ENCODE measurements around the gene ATP2C1.

ATP2C1 gene

DNA sequence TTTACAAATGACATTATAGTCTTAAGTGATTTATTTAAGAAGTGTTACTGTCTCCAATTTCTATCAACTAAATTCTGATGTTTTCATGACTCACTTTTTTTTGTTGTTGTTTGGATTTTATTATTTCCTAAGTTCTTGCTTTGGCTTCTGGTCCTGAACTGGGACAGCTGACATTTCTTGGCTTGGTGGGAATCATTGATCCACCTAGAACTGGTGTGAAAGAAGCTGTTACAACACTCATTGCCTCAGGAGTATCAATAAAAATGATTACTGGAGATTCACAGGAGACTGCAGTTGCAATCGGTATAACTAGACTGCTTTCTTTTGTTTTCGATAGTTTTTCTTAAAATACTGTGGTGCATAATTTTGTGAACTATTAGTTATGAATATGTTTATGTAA is 85.2 kb downstream of the ATP2C1 start:
- DNase-seq (ENCODE audit: low spot score) = no peak
- Histone ChIP-seq H3K27me3 (ENCODE audit: control insufficient read depth in 3 of 3, insufficient read depth in 3 of 3, low read depth in 1 of 3, low read length in 3 of 3) (no peaks in the 10 kb centered on the region), H2AK5ac (ENCODE audit: low read depth, low read length) (no peak overlapping the region), H2BK120ac (ENCODE audit: low read depth, low read length) (no peak overlapping the region), H3K9me3 (replicated peaks in 1 of 2; ENCODE audit: control insufficient read depth in 2 of 2, insufficient read depth in 1 of 2, low read depth in 1 of 2, low read length in 2 of 2) (no peaks in the 10 kb centered on the region), H2BK15ac (ENCODE audit: low read length) (no peak overlapping the region), H3K79me1 (ENCODE audit: low read depth, low read length) (no peaks in the 10 kb centered on the region), H3K4me2 (ENCODE audit: insufficient read depth, low read length, poor library complexity, severe bottlenecking) (no peak overlapping the region), H4K91ac (ENCODE audit: low read depth, low read length, poor library complexity) (no peak overlapping the region), H3K18ac (ENCODE audit: low read length) (no peak overlapping the region), H2AFZ (ENCODE audit: low read length) (no peak overlapping the region), H4K8ac (ENCODE audit: low read depth, low read length) (no peak overlapping the region), H3K9ac (ENCODE audit: low read depth, low read length, poor library complexity) (no peak overlapping the region), H3K4me1 (ENCODE audit: control insufficient read depth in 2 of 2, insufficient read depth in 1 of 2, low read depth in 1 of 2, low read length in 2 of 2) (peaks cover 0 to 10% of the 10 kb centered on the region in 2 donors), H3K4ac (ENCODE audit: low read length) (no peak overlapping the region), H2BK12ac (ENCODE audit: low read length) (no peak overlapping the region), H3K36me3 (replicated peaks in 1 of 2; ENCODE audit: control insufficient read depth in 2 of 2, insufficient read depth in 2 of 2, low read length in 2 of 2) (peaks cover 1 to 71% of the 10 kb centered on the region in 2 donors), H3K27ac (replicated peaks; ENCODE audit: low read length) (no peak overlapping the region), H3K14ac (ENCODE audit: low read length) (no peak overlapping the region), H3K23ac (ENCODE audit: low read depth, low read length, poor library complexity) (no peak overlapping the region), H2BK5ac (ENCODE audit: low read length) (no peak overlapping the region), H3K4me3 (ENCODE audit: low read length in 2 of 2) (no peak overlapping the region)
- no CpG with 5 or more reads among the region's 2 CpGs for WGBS, 2 donors (ENCODE audit: extremely low coverage in 2 of 2, insufficient read length in 2 of 2, insufficient replicate concordance in 1 of 2)

DNA sequence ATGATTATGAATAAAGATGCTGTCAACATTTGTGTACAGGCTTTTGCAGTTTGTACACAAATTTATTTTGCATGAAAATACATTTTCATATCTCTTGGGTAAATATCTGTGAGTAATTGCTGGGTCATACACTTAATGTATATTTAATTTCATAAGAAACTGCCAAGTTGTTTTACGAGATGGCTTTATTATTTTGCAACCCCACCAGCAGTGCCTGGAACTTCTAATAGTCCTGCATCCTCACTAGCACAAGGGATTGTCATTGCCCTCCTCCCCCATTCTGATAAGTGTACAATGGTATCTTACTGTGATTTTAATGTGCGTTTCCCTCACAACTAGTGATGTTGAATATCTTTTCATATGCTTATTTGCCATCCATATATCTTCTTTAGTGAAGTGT is 87.6 kb downstream of the ATP2C1 start:
- Histone ChIP-seq H3K23ac (ENCODE audit: low read depth, low read length, poor library complexity) (no peak overlapping the region), H3K27ac (replicated peaks; ENCODE audit: low read length) (no peak overlapping the region), H3K4me2 (ENCODE audit: insufficient read depth, low read length, poor library complexity, severe bottlenecking) (no peak overlapping the region), H4K8ac (ENCODE audit: low read depth, low read length) (no peak overlapping the region), H3K79me1 (ENCODE audit: low read depth, low read length) (no peaks in the 10 kb centered on the region), H3K27me3 (ENCODE audit: control insufficient read depth in 3 of 3, insufficient read depth in 3 of 3, low read depth in 1 of 3, low read length in 3 of 3) (no peaks in the 10 kb centered on the region), H3K18ac (ENCODE audit: low read length) (no peak overlapping the region), H3K14ac (ENCODE audit: low read length) (no peak overlapping the region), H3K9me3 (replicated peaks in 1 of 2; ENCODE audit: control insufficient read depth in 2 of 2, insufficient read depth in 1 of 2, low read depth in 1 of 2, low read length in 2 of 2) (no peaks in the 10 kb centered on the region), H2BK120ac (ENCODE audit: low read depth, low read length) (no peak overlapping the region), H2BK5ac (ENCODE audit: low read length) (no peak overlapping the region), H2BK12ac (ENCODE audit: low read length) (no peak overlapping the region), H3K9ac (ENCODE audit: low read depth, low read length, poor library complexity) (no peak overlapping the region), H3K36me3 (replicated peaks in 1 of 2; ENCODE audit: control insufficient read depth in 2 of 2, insufficient read depth in 2 of 2, low read length in 2 of 2) (peaks cover 1 to 57% of the 10 kb centered on the region in 2 donors), H2AFZ (ENCODE audit: low read length) (no peak overlapping the region), H2AK5ac (ENCODE audit: low read depth, low read length) (no peak overlapping the region), H3K4me1 (ENCODE audit: control insufficient read depth in 2 of 2, insufficient read depth in 1 of 2, low read depth in 1 of 2, low read length in 2 of 2) (peaks cover 0 to 5% of the 10 kb centered on the region in 2 donors), H3K4me3 (ENCODE audit: low read length in 2 of 2) (no peak overlapping the region), H4K91ac (ENCODE audit: low read depth, low read length, poor library complexity) (no peak overlapping the region), H2BK15ac (ENCODE audit: low read length) (no peak overlapping the region), H3K4ac (ENCODE audit: low read length) (no peak overlapping the region)
- DNase-seq (ENCODE audit: low spot score) = no peak
- WGBS, 2 donors (ENCODE audit: extremely low coverage in 2 of 2, insufficient read length in 2 of 2, insufficient replicate concordance in 1 of 2) = no CpG with 5 or more reads among the region's 2 CpGs

DNA sequence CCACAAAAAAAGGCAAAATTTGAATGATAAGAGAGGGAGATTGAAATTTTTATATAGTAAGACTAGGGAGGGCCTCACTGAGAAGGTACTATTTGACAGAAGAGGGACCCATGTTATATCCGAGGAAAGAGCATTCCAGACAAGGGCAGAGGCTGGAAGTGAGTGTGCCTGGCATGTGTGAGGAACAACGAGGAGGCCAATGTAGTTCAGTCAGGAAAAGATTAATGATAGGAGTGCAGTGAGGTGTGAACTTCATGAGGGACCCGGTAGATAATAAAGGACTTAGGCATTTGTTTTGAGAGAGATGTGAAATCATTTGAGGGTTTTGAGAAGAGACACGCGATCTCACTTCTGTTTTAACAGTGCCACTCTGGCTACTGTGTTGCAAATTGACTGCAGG is 96.4 kb downstream of the ATP2C1 start:
- no CpG with 5 or more reads among the region's 5 CpGs for WGBS, 2 donors (ENCODE audit: extremely low coverage in 2 of 2, insufficient read length in 2 of 2, insufficient replicate concordance in 1 of 2)
- H3K4me2 ChIP-seq (ENCODE audit: insufficient read depth, low read length, poor library complexity, severe bottlenecking) = no peak overlapping the region
- H3K9ac ChIP-seq (ENCODE audit: low read depth, low read length, poor library complexity) = no peak overlapping the region
- H3K36me3 ChIP-seq (replicated peaks in 1 of 2; ENCODE audit: control insufficient read depth in 2 of 2, insufficient read depth in 2 of 2, low read length in 2 of 2) = peaks cover 8 to 31% of the 10 kb centered on the region in 2 donors
- no peak overlapping the region for H4K8ac ChIP-seq (ENCODE audit: low read depth, low read length)
- H2BK120ac ChIP-seq (ENCODE audit: low read depth, low read length) = no peak overlapping the region
- no peak overlapping the region for H3K27ac ChIP-seq (replicated peaks; ENCODE audit: low read length)
- H3K18ac ChIP-seq (ENCODE audit: low read length) = no peak overlapping the region
- no peak overlapping the region for H2AFZ ChIP-seq (ENCODE audit: low read length)
- no peak overlapping the region for H2BK12ac ChIP-seq (ENCODE audit: low read length)
- H3K9me3 ChIP-seq (replicated peaks in 1 of 2; ENCODE audit: control insufficient read depth in 2 of 2, insufficient read depth in 1 of 2, low read depth in 1 of 2, low read length in 2 of 2) = no peaks in the 10 kb centered on the region
- no peaks in the 10 kb centered on the region for H3K79me1 ChIP-seq (ENCODE audit: low read depth, low read length)
- H3K4me1 ChIP-seq (ENCODE audit: control insufficient read depth in 2 of 2, insufficient read depth in 1 of 2, low read depth in 1 of 2, low read length in 2 of 2) = no peaks in the 10 kb centered on the region
- H2BK15ac ChIP-seq (ENCODE audit: low read length) = no peak overlapping the region
- no peak overlapping the region for H4K91ac ChIP-seq (ENCODE audit: low read depth, low read length, poor library complexity)
- no peak overlapping the region for H3K23ac ChIP-seq (ENCODE audit: low read depth, low read length, poor library complexity)
- DNase-seq (ENCODE audit: low spot score) = no peak
- H3K27me3 ChIP-seq (ENCODE audit: control insufficient read depth in 3 of 3, insufficient read depth in 3 of 3, low read depth in 1 of 3, low read length in 3 of 3) = no peaks in the 10 kb centered on the region
- H3K4me3 ChIP-seq (ENCODE audit: low read length in 2 of 2) = no peak overlapping the region
- no peak overlapping the region for H2BK5ac ChIP-seq (ENCODE audit: low read length)
- H2AK5ac ChIP-seq (ENCODE audit: low read depth, low read length) = no peak overlapping the region
- no peak overlapping the region for H3K14ac ChIP-seq (ENCODE audit: low read length)
- H3K4ac ChIP-seq (ENCODE audit: low read length) = no peak overlapping the region

GRCh38 chr3:130991126-130991525 is 97.2 kb downstream of the ATP2C1 start:
- no peaks in the 10 kb centered on the region for H3K27me3 ChIP-seq (ENCODE audit: control insufficient read depth in 3 of 3, insufficient read depth in 3 of 3, low read depth in 1 of 3, low read length in 3 of 3)
- H2BK5ac ChIP-seq (ENCODE audit: low read length) = no peak overlapping the region
- no peak overlapping the region for H3K18ac ChIP-seq (ENCODE audit: low read length)
- H4K91ac ChIP-seq (ENCODE audit: low read depth, low read length, poor library complexity) = no peak overlapping the region
- H3K27ac ChIP-seq (replicated peaks; ENCODE audit: low read length) = no peak overlapping the region
- H2AFZ ChIP-seq (ENCODE audit: low read length) = no peak overlapping the region
- peaks cover 8 to 40% of the 10 kb centered on the region in 2 donors for H3K36me3 ChIP-seq (replicated peaks in 1 of 2; ENCODE audit: control insufficient read depth in 2 of 2, insufficient read depth in 2 of 2, low read length in 2 of 2)
- no peak overlapping the region for H3K23ac ChIP-seq (ENCODE audit: low read depth, low read length, poor library complexity)
- H3K14ac ChIP-seq (ENCODE audit: low read length) = no peak overlapping the region
- no peak overlapping the region for H2BK12ac ChIP-seq (ENCODE audit: low read length)
- H3K79me1 ChIP-seq (ENCODE audit: low read depth, low read length) = no peaks in the 10 kb centered on the region
- H3K9me3 ChIP-seq (replicated peaks in 1 of 2; ENCODE audit: control insufficient read depth in 2 of 2, insufficient read depth in 1 of 2, low read depth in 1 of 2, low read length in 2 of 2) = no peaks in the 10 kb centered on the region
- H3K4ac ChIP-seq (ENCODE audit: low read length) = no peak overlapping the region
- DNase-seq (ENCODE audit: low spot score) = no peak
- WGBS, 2 donors (ENCODE audit: extremely low coverage in 2 of 2, insufficient read length in 2 of 2, insufficient replicate concordance in 1 of 2) = no CpG with 5 or more reads among the region's 5 CpGs
- no peak overlapping the region for H3K9ac ChIP-seq (ENCODE audit: low read depth, low read length, poor library complexity)
- H4K8ac ChIP-seq (ENCODE audit: low read depth, low read length) = no peak overlapping the region
- no peak overlapping the region for H2BK120ac ChIP-seq (ENCODE audit: low read depth, low read length)
- no peak overlapping the region for H2BK15ac ChIP-seq (ENCODE audit: low read length)
- no peaks in the 10 kb centered on the region for H3K4me1 ChIP-seq (ENCODE audit: control insufficient read depth in 2 of 2, insufficient read depth in 1 of 2, low read depth in 1 of 2, low read length in 2 of 2)
- no peak overlapping the region for H2AK5ac ChIP-seq (ENCODE audit: low read depth, low read length)
- no peak overlapping the region for H3K4me3 ChIP-seq (ENCODE audit: low read length in 2 of 2)
- H3K4me2 ChIP-seq (ENCODE audit: insufficient read depth, low read length, poor library complexity, severe bottlenecking) = no peak overlapping the region

All from neuronal stem cell (in vitro differentiated cells).